ENCODE results near the gene KLF15.

The KLF15 gene

DNA sequence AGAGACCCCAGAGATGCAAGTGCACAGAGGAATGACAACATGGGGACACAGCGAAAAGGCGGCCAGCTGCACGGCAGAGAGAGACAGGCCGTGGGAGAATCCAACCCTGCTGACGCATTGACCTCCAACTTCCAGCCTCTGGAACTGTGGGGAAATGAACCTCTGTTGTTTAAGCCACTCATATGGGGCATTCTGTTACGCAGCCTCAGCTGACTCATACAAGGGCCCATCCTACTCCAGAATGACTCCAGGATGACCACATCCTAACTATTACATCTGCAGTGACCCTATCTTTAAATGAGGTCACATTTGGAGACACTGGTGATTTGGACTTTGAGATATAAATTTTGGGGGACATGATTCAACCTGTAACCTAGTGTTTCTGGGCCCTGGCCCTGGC lies 44.0 kb downstream of the KLF15 start:
- no peak overlapping the region for H3K4me3 ChIP-seq (ENCODE audit: low read length)
- no peak for TF ChIP-seq CTCF (conservative IDR thresholded peaks at IDR 0.05; ENCODE audit: low read length)
- no peak for DNase-seq (ENCODE audit: low read depth)

GRCh38 chr3:126312341-126312740 lies 44.9 kb downstream of the KLF15 start:
- no peak for TF ChIP-seq CTCF (conservative IDR thresholded peaks at IDR 0.05; ENCODE audit: low read length)
- H3K4me3 ChIP-seq (ENCODE audit: low read length): no peak overlapping the region
- DNase-seq (ENCODE audit: low read depth): no peak

GRCh38 chr3:126311338-126311978 lies 45.8 kb downstream of the KLF15 start:
- no peak for TF ChIP-seq CTCF (conservative IDR thresholded peaks at IDR 0.05; ENCODE audit: low read length)
- no peak for DNase-seq (ENCODE audit: low read depth)

GRCh38 chr3:126310816-126311215 lies 46.4 kb downstream of the KLF15 start:
- no peak overlapping the region for H3K4me3 ChIP-seq (ENCODE audit: low read length)
- no peak for TF ChIP-seq CTCF (conservative IDR thresholded peaks at IDR 0.05; ENCODE audit: low read length)
- no peak for DNase-seq (ENCODE audit: low read depth)

More at GRCh38 chr3:126311338-126311978, 45.8 kb downstream of the KLF15 start:
- no peak overlapping the region for H3K4me3 ChIP-seq (ENCODE audit: low read length)

GRCh38 chr3:126309861-126310655 lies 47.1 kb downstream of the KLF15 start:
- no peak for DNase-seq (ENCODE audit: low read depth)
- H3K4me3 ChIP-seq (ENCODE audit: low read length): no peak overlapping the region
- TF ChIP-seq CTCF (conservative IDR thresholded peaks at IDR 0.05; ENCODE audit: low read length): no peak

DNA sequence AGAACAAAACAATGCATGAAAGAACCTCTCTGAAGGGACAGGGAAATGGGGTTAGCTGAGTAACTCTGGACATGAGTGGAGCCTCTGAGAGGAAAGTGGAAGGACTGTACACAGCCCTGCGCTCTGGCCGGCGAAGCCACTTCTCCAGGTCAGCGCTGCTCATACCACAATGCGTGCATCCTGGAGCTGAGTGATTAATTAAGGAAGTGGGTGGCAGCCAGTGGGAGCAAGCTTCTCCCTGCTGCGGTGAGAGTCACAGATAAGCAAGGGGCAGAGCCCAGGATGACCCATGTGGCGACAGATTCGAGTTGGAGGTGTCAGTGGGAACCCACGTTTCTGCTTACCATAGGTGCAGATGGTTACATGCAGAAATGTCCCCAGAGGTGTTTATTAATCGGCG lies 48.0 kb downstream of the KLF15 start:
- no peak overlapping the region for H3K4me3 ChIP-seq (ENCODE audit: low read length)
- DNase-seq (ENCODE audit: low read depth): no peak
- no peak for TF ChIP-seq CTCF (conservative IDR thresholded peaks at IDR 0.05; ENCODE audit: low read length)

Measured in AG10803 (cell line).